K562 treated with DMSO at 1 percent for 12 hours (cell line): ENCODE measurements around the gene EVI5L. TPM values are rescaled to one million over a fixed set of nuclear protein-coding genes. Genes with fewer than 3 reads are reported as not detected.

Experiments used
- total RNA-seq: library from RNA; unstranded; fragments of 300-600 nt; gene quantifications from 2 replicates; pipeline ENCODE4 v1.2.3, GENCODE V29; 2022; ENCODE audit not compliant: insufficient read depth

The EVI5L gene
- total RNA-seq: 8.4 and 10.6 TPM in 2 replicates

GRCh38 chr19:7829561-7830271 is at the start of gene EVI5L:
Gene EVI5L (plus strand): TSS chr19:7830218. CDS start chr19:7846543, 16,325 bp downstream.

GRCh38 chr19:7874076-7874896 is 44.3 kb downstream of the EVI5L start, which contains the start of gene PRR36:
Gene PRR36 (minus strand): TSS chr19:7874390. CDS start chr19:7873689, 701 bp downstream.

GRCh38 chr19:7888145-7888825 is 58.3 kb downstream of the EVI5L start, which contains the start of gene LRRC8E:
Gene LRRC8E (plus strand): TSS chr19:7888510. CDS start chr19:7895604, 7,094 bp downstream.

GRCh38 chr19:7903244-7904073 is 73.4 kb downstream of the EVI5L start, which contains the start of gene MAP2K7:
Gene MAP2K7 (plus strand): TSS chr19:7903877. CDS start chr19:7903945, 68 bp downstream.

Other genes with a start within 250 kb of the EVI5L start
- gene CAMSAP3, start 234.4 kb upstream of the EVI5L start, total RNA-seq: 3.2 TPM in 2 replicates
- gene XAB2, start 200.7 kb upstream of the EVI5L start, total RNA-seq: 74.0 and 83.3 TPM in 2 replicates
- 29.4 and 35.4 TPM in 2 replicates for gene PET100, start 200.4 kb upstream of the EVI5L start, total RNA-seq
- gene PCP2, start 196.5 kb upstream of the EVI5L start, total RNA-seq: 9.5 TPM in 1 of 2 replicates, not detected in the other
- gene STXBP2, start 193.1 kb upstream of the EVI5L start, total RNA-seq: 181 and 188 TPM in 2 replicates
- gene RETN, start 161.2 kb upstream of the EVI5L start, total RNA-seq: not detected in 2 replicates
- gene MCEMP1, start 153.1 kb upstream of the EVI5L start, total RNA-seq: 1.3 and 1.7 TPM in 2 replicates
- 75.0 and 172 TPM in 2 replicates for gene TRAPPC5, start 149.4 kb upstream of the EVI5L start, total RNA-seq
- gene FCER2, start 128.1 kb upstream of the EVI5L start, total RNA-seq: 1.0 TPM in 1 of 2 replicates, not detected in the other
- not detected in 2 replicates for gene CLEC4G, start 98.1 kb upstream of the EVI5L start, total RNA-seq
- not detected in 2 replicates for gene CD209, start 82.7 kb upstream of the EVI5L start, total RNA-seq
- 0.37 TPM in 1 of 2 replicates, not detected in the other for gene CLEC4M, start 67.0 kb upstream of the EVI5L start, total RNA-seq
- gene PRR36, start 44.2 kb downstream of the EVI5L start, total RNA-seq: not detected in 2 replicates
- 4.5 and 7.0 TPM in 2 replicates for gene LRRC8E, start 58.3 kb downstream of the EVI5L start, total RNA-seq
- gene MAP2K7, start 73.7 kb downstream of the EVI5L start, total RNA-seq: 18.1 and 30.2 TPM in 2 replicates
- gene TGFBR3L, start 84.6 kb downstream of the EVI5L start, total RNA-seq: 1.00 and 1.7 TPM in 2 replicates
- 42.2 and 51.8 TPM in 2 replicates for gene SNAPC2, start 90.1 kb downstream of the EVI5L start, total RNA-seq
- 2.2 and 5.5 TPM in 2 replicates for gene CTXN1, start 95.9 kb downstream of the EVI5L start, total RNA-seq
- 141 and 160 TPM in 2 replicates for gene TIMM44, start 113.4 kb downstream of the EVI5L start, total RNA-seq
- 39.4 and 83.9 TPM in 2 replicates for gene ELAVL1, start 175.4 kb downstream of the EVI5L start, total RNA-seq
- gene CCL25, start 222.5 kb downstream of the EVI5L start, total RNA-seq: not detected in 2 replicates